H1 (cell line): ENCODE measurements around the gene DOCK3.

ENCODE experiments used
- EP300 ChIP-seq, 2 experiments: IDR thresholded peaks; 1 replicate in 1 of 2; 2 replicates in 1 of 2; pipeline ENCODE4 v1.6.1; 2011 to 2012; ENCODE audit warnings: low read depth in 2 of 2, low read length in 2 of 2, mild to moderate bottlenecking in 2 of 2, borderline replicate concordance in 1 of 2, inconsistent platforms in 1 of 2, moderate library complexity in 1 of 2
- PHF8 ChIP-seq: fragments of 200-600 bp; sonication (generic); conservative IDR thresholded peaks from 2 replicates; pipeline ENCODE4 v1.7.1; 2012; ENCODE audit warnings: low read depth, mild to moderate bottlenecking, inconsistent platforms, low read length, moderate library complexity
- POLR2AphosphoS5 ChIP-seq: IDR thresholded peaks from 2 replicates; pipeline ENCODE4 v1.6.1; 2011; ENCODE audit warnings: low read depth, low read length

GRCh38 chr3:50708620-50709019, 33.9 kb downstream of the DOCK3 start:
- TF ChIP-seq EP300 (IDR thresholded peaks at IDR 0.05; ENCODE audit: borderline replicate concordance in 1 of 2, low read depth in 2 of 2, low read length in 2 of 2) (no peak), PHF8 (no peak), POLR2AphosphoS5 (no peak)
